ENCODE measurements around the gene C15orf62.

C15orf62 gene, protein sequence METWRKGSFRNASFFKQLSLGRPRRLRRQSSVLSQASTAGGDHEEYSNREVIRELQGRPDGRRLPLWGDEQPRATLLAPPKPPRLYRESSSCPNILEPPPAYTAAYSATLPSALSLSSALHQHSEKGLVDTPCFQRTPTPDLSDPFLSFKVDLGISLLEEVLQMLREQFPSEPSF

DNA sequence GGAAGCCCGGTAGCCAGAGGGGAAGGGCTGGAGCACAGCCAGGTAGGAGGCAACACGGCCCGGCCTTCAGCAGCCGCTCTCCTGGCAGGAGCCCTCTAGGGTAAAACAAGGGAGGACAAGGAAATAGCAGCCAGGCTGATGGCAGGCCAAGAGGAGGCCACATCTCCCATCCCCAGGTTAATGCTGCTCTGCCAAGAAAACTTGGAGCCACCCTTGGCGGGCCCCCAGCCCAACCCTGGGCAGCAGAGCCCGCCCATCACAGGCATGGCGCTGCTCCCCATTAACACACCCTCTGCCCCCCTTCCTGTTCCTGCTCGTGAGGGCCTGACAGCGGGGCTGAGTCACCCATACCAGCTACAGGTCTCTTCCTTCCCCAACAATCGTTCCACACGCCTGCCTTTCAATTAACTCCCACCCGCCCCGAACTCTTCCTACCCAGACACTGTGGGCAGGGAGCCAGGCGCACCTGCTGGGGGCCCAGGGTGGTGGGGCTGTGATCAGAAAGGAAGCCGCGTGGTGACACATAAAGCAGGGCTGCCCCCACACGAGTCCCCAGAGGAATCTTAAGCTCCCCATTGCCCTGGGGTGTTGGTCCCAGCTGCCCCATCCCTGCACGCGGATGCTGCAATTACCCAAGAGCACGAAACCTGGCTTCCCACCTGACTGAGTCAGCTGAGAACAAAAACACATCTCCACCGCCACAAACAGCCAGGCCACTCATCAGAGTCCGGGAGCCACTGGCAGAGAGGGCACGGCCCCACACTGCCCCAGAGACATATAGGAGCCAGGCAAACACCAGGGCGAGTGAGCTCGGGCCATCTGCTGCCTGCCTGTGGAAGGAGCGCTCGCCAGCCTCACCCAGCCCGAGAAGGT, at the start of gene C15orf62:
TSS of gene C15orf62 (plus strand) at position 707 of the 873 bp plus-strand sequence. CDS start 516 bp downstream, outside the sequence.
- peak; percentile 41 to 48 for DNase-seq (ENCODE audit: low read depth in 2 of 2)

DNA sequence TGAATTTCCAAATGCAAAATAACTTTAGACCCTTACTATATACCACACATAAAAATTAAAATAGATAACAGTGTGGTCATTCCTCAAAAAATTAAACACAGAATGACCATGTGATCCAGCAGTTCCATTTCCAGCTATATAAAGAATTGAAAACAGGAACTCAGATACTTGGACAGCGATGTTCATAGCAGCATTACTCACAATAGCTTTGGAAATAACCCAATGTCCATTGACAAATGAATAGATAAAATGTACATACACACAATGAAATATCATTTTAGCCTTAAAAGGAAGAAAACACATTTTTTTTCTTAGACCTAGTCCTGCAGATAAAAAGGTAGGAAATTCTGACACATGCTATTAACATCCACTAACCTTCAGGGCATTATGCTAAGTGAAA, 48.1 kb upstream of the C15orf62 start:
- DNase-seq (ENCODE audit: low read depth in 2 of 2) = no peak

DNA sequence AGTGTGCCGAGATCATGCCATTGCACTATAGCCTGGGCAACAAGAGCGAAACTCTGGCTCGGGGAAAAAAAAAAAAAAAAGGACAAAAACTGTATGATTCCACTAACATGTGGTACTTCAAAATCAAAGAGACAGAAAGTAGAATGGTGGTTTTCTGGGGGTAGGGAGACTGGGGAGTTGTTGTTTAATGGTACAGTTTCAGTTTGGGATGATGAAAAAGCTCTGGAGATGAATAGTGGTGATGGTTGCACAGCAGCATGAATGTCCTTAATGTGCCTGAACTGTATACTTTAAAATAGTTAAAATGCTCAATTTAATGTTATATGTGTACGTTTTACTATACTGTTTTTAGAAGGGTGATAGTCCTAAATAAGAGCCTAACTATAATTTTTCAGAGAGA, 47.4 kb upstream of the C15orf62 start:
- no peak for DNase-seq (ENCODE audit: low read depth in 2 of 2)

DNA sequence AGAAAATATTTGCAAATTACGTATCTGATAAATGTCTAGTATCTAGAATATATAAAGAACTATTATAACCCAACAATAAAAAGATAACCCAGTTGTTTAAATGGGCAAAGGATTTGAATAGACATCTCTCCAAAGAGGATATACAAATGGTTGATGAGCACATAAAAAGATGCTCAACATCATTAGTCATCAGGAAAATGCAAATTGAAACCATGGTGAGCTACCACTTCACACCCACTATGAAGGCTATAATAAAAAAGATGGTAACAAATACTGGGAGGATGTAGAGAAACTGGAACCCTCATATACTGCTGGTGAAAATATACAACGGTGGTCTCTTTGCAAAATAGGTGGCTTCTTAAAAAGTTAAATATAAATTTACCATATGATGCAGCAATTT, 46.8 kb upstream of the C15orf62 start:
- DNase-seq (ENCODE audit: low read depth in 2 of 2) = no peak

DNA sequence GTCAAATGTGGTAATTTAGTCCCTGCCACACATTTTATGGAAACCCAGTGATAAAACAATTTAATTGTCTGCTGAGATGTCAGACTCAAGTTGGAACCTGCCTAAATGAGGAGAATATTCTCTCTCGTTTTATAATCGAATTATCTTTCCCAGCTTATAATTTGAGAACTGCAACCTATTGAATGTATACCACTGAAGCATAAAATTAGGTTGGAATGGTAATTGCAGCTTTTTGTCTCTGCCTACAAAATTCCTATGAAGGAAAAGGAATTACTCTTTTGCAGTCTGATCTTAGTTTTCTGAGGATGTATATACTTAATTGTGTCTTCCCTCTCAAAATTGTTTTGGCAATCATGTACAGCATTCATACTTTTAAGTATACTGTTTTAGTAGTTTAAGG, 45.9 kb upstream of the C15orf62 start:
- no peak for DNase-seq (ENCODE audit: low read depth in 2 of 2)

DNA sequence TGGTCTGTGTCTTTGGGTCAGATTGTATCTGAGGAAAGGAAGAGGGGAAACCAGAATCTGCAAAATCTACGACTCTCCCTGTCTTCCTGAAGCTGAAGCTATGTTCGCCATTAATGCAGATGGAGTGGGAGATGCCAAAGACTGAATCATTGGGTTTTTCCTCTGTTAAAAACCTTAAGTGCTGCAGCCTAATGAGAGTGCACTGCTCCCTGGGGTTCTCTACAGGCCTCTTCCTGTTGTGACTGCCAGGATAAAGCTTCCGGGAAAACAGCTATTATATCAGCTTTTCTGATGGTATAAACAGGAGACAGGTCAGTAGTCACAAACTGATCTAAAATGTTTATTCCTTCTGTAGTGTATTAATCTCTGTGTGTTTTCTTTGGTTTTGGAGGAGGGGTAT, 38.7 kb upstream of the C15orf62 start:
- DNase-seq (ENCODE audit: low read depth in 2 of 2) = no peak

DNA sequence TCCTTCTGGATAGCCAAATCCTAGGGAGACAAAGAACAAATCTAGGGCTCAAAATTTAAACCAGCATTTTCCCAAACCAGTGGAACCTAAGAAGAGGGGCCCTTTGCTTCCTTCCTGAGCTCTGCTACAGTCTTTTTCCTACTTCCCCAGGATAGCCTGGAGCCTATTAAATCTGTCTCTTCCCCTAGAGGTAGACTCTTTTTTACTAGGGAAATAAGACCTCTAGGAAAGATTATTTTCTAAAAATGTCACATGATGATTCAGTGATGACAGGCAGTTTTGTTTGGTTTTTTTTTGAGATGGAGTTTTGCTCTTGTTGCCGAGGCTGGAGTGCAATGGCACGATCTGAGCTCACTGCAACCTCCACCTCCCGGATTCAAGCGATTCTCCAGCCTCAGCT, 33.2 kb upstream of the C15orf62 start:
- no peak for DNase-seq (ENCODE audit: low read depth in 2 of 2)

DNA sequence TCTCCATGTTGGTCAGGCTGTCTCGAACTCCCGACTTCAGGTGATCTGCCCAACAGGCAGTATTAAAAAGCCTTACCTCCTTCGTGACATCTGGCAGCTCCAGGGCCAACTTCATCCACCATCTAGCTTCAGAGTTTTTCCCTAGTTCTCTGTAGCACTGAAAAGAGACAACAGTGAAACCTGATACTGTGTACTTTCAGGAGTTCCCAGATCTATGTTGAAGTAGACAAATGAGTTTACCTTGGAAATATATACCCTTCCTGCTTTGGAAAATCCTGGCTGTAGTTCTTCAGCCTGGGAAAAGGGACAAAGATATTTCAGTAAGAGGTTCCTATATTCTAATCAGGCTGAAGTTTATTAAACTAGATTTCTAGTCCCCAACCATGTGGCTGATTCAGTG, 32.7 kb upstream of the C15orf62 start:
- no peak for DNase-seq (ENCODE audit: low read depth in 2 of 2)

DNA sequence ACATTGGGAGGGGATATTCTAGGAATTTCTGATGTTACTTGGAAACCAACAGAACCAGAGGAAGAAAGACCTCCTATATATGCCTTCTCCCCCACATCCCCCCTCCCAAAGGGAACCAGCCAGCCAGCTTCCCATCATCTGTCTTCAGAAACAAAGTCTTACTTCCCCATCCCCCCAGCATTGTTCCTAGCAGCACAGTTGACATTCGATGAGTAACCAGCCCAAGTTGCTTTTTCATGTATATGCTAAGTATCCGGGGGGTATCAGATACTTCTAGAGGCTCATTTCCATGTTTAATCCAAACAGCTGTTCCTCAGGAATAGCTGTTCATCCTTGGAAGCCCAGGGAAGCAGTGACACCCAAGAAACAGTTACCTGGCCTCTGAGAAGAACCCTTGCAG, 30.7 kb upstream of the C15orf62 start:
- DNase-seq (ENCODE audit: low read depth in 2 of 2) = no peak

DNA sequence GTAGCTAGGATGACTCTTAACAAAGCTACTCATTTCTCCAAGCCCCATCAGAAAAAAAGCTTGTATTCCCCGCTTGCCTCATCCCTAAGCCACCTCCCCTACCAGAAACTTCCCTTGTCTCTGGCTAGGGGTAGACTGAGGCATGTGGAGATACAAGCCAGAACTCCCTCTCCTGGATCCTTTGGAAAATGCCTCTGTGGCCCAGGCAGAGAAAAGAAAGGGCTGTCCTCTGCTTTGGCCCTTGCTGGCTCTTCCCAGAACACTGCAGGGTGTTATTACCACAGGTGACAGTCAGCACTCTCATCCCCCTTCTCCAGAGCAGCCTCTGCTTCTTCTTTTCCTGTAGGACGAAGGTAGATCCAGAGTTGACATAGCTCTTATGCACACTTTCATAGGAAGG, 29.9 kb upstream of the C15orf62 start:
- DNase-seq (ENCODE audit: low read depth in 2 of 2) = no peak

DNA sequence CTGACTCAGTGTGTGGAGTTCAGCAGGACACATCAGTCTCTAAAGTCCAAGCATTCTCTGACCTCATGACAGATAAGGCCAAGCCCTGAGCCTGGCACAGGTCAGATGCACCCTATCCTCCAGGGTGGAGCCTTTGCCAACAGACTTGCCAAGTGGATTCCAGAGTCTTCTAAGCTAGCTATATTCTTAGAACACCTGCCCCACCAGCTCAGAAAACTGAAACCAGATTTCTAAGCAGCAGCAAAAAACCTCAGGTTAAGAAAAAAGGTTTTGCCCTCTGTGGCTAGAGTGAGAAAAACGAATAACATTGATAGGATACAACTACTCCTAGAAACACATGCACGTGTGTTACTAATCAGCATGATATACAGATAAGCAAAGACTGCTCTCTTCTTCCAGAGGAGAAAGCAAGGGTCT, 26.3 kb upstream of the C15orf62 start:
- no peak for DNase-seq (ENCODE audit: low read depth in 2 of 2)

DNA sequence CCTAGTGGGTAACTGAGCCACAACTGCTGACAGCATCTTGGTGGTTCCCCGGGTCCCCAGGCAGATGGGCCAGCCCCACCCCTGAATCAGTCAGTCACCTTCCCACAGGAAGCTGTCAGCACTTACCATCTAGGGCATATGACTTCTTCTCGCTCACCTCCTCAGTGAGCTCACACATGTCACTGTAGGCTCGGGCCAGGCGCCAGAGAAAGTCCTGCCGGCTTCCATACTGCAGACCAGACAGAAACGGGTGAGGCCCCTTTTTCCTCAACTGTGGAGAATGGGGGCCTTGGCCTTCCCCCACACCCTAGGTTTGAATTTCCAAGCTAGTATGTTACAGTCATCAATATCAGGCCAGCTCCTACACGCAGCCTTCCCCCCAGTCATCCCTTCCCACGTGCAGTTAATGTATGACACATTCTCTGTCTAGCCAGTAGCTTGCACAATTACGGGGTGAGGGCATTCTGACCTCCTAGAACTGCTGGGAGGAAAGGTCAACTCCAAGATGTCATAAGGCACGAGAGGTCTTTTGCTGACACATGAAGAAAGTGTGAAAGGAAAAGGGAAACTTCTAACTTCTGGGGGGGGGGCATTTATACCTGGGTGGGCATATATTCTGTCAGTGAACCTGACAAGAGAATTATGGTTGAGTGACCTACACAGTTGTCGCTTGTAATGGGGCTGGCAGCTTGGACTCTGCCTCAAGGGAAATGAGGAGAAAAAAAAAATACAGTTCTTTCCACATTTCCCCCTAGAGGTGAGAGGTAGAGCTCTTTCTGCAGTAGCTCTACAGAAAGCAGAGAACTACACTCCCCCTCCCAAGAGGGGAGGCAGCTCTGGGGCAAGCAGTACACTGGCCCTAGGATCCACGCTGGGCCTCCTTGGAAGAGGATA, 25.6 kb upstream of the C15orf62 start:
- DNase-seq (ENCODE audit: low read depth in 2 of 2) = peak in 1 of 2 donors; percentile 44

DNA sequence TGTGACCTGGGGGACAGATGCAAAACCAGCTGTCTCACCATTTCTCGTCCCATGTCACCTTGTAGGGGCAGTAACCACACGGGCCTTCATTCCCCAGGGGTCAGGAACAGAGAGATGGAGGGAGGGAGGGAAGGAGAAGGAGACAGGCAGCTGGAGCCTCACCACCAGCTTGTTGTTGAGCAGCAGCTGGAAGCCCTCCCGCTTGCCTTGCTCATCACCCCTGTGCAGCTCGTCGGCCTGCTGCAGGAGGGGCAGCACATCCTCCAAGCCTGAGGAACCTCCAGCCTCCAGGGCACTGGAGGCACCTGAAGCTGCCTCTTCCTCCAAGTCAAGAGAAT, 25.0 kb upstream of the C15orf62 start:
- DNase-seq (ENCODE audit: low read depth in 2 of 2) = no peak

DNA sequence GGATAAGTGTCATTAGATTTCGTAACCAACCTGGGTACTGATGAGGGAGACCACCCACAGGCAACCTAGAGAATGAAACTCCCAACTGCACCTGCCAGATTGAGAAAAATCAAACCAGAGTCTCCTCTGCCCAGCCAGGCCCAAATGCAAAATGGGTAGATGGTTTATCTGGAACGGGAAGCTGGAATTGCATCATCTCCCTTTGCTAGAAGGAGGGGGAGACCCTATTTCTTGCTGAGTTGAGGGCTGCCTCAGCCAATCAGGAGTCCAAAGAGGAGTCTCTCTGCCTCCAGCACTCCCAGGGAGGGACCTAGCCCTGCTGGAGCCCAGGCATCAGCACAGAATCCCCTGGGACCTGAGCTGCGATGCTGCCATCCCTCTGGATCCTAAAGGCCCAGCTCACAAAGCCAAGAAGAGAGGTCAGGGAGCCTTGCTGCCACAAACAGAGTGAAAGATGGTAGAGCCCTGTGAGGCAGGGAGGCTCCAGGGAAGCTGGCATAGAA, 22.8 kb upstream of the C15orf62 start:
- DNase-seq (ENCODE audit: low read depth in 2 of 2) = no peak

DNA sequence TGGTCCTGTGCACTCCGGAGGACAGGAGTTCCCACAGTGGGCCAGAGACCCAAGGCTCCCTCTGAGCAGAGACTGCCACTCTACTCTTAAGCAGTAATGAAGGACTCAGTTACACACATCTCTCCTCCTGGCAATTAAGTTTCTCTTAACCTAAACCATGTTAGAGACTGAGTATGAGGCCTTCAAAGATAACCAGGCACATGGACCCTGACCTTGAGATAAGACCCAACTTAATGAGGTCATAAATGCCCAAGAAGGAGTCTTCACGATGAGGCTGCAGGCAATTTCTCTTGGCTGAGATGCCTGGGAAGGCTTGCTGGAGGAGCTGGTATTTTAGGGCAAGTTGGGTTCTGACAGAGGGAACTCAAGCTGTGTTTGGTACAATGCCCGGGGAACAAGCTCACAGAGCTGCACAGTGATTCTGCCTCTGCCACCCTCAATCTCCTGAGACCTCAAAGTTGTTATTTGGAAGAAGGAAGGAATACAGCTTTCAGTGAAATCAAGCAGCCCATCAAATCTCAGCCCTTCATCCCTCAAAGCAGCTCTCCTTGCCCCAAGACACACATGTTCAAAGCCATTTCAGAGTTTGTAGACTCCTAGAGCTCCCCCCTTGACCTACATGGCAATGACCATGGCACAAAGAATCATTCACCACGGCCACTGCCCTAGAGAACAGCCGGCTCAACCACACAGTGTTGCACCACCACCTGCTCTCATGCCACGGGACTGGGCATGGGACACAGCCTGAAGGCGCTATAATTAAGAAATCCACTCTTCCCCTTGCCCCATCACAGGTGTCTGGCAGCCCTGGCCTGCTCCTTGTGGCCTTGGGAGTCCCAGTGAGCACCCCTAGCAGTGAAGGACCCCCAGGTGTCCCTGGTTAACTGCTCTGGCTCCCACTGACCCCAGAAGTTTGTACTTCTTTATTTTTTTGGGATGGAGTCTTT, 21.8 kb upstream of the C15orf62 start:
- DNase-seq (ENCODE audit: low read depth in 2 of 2) = no peak

DNA sequence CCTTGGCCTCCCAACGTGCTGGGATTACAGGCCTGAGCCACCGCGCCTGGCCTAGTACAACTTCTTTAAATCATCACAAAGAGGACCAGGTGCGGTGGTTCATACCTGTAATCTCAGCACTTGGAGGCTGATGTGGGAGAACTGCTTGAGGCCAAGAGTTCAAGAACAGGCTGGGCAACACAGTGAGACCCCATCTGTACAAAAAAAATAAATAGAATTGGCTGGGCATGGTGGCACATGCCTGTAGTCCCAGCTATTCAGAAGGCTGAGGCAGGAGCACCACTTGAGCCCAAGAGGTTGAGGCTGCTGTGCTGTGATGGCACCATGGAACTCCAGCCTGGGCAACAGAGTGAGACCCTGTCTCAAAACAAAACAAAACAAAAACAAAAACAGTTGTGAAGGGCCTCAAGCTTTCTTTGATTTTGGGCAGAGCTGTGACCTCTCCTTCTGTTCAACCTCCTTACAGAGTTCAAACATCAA, 20.6 kb upstream of the C15orf62 start:
- no peak for DNase-seq (ENCODE audit: low read depth in 2 of 2)

DNA sequence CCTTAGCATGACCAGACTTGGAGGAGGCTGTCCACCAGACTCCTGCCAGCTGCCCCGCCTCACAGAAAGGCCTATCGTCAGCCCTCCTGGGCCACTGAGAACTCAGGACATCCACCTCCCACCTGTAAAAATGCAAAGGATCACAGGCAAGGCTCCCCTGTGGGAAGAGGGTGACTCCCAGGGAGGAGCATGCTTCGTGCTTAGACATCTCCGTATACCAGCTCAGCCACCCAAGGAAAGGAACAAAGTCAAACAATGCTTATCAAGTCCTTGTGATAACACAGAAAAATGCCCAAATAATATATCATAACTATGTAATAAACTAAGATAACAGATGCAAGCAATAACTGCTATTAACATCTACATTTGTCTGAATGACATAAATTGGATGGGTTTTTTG, 18.9 kb upstream of the C15orf62 start:
- DNase-seq (ENCODE audit: low read depth in 2 of 2) = no peak

DNA sequence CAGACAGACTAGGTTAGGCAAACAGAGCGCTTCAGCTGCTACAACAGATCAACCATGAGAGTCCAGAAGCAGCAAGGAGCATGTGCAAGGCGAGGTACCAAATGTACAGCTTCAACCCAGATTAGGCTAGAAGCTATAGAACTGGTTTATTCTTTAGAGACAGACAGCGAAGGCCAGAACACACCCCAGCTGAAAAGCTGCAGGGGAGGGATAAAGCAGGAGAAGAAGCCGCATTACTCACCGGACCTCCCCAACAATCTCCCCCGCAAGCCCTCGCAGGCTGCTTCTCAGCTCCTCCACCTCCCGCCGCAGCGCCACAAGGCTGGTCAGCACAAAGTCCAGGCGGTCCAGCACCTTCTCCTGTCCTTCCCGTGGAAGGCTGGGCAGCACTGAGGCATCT, 18.0 kb upstream of the C15orf62 start:
- DNase-seq (ENCODE audit: low read depth in 2 of 2) = no peak

DNA sequence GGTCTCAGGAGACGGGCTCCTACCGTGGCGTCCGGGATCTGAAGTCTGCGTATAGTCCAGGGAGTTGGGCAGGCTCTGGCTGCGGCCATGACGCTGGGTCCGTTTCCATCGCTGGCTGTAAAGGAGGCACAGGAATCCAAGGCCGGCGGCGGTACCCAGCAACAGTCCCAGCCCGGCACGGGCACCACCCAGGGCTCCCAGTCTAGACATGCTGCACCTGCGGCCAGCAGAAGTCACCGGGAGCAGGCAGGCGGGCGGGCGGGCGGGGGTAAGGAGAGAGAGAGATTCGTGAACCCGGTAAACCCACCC, 15.3 kb upstream of the C15orf62 start:
- DNase-seq (ENCODE audit: low read depth in 2 of 2) = no peak

DNA sequence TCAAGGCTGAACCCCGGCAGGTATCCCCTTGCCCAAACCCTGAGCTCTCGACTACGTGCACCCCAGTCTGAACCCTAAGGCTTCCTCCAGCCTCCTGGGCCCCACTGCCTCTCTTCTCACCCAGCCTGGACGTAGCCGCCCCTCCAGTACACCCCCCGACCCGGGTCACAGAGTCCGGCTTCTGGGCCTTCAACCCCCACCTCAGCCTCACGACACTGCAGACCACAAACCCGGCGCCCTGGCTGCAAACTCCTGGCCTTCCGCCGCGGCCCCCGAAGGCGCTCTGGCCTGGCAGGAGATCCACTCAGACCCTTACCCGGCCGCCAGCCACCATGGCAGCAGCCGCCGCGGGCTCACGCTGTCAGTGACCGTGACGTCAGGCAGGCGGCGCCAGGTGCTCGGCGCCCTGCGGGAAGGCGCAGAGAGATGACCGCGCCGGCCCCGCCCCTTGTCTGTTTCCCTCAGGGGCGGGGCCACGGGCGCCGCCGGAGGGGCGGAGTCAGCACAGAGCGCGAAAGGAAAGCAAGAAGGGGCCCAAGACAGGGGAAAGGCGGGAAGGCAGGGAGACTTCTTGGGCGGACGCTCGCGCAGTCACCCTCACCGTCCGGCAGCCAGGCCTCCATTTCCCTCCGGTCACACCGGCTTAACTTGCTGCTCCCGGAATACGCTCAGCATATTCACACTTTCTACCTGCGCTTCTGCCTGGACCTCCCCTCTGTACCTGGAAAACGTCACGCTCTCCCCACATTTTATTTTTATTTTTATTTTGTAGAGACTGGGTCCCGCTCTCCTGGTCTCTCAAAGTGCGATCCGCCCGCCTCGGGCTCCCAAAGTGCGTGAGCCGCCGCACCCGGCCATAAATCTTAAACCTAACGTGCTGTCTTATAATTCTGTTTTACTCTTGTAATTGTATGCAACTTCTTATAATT, 14.6 kb upstream of the C15orf62 start, which contains the start of gene RMDN3:
TSS of gene RMDN3 (minus strand) at position 372 of the 929 bp plus-strand sequence. CDS start 471 bp downstream, outside the sequence.
- DNase-seq (ENCODE audit: low read depth in 2 of 2) = peak; percentile 87 to 90
